Right ventricle myocardium inferior (tissue), 1 donor: ENCODE results near the gene FAM83C. TPM values are rescaled to one million over a fixed set of nuclear protein-coding genes. Genes with fewer than 3 reads are reported as not detected.
"Not testable (repeated sequence)": the region's sequence is repeated elsewhere in the genome, so short reads cannot be mapped to it uniquely, and the experiment has no call there.

Experiments used
- ATAC-seq: fragments of 200-7000 bp; cut with Tn5 transposase; one replicate; pipeline ENCODE4 v1.9.1; 2020; ENCODE audit warnings: mild to moderate bottlenecking, moderate library complexity
- DNase-seq: peaks from one replicate; pipeline ENCODE4 v3.0.0; 2021; ENCODE audit errors: missing footprints
- intact Hi-C: fragments of 100-400 bp; cut with DNase I; formaldehyde crosslinking; loops from one replicate; pipeline ENCODE4 v1.11.0; 2022
- total RNA-seq: library from RNA; stranded (reverse); fragmentation: NEBNext Ultra II Directional; extraction: Animal tissue kit (Norgen Biotek cat#: 25700); gene quantifications from one replicate; pipeline ENCODE4 v1.2.1, GENCODE V29; 2021
- donor health status: DM: no; HTN: yes; CAD: no; lungs with severe emphysema.

The FAM83C gene
- total RNA-seq, 1 donor from 2014 or later, result not detected

GRCh38 chr20:35253010-35253409 is 39.2 kb downstream of the FAM83C start:
- DNase-seq (no peak), ATAC-seq (no peak)
- intact Hi-C loops, result no loop called here

- DNase-seq, ATAC-seq, intact Hi-C loops: not testable (repeated sequence)
These were observed 39.6 kb downstream of the FAM83C start for GRCh38 chr20:35252598-35252997.

- no peak for ATAC-seq
- intact Hi-C loops, result no loop called here
- no peak for DNase-seq
These were observed 40.2 kb downstream of the FAM83C start for GRCh38 chr20:35252037-35252461.

GRCh38 chr20:35251613-35251940 is 40.6 kb downstream of the FAM83C start:
- DNase-seq (no peak), ATAC-seq (no peak)
- intact Hi-C loops, result no loop called here

GRCh38 chr20:35248641-35249475 is 43.4 kb downstream of the FAM83C start:
- DNase-seq (no peak), ATAC-seq (no peak)
- intact Hi-C loops, result no loop called here

GRCh38 chr20:35246723-35247122 is 45.5 kb downstream of the FAM83C start:
- ATAC-seq, result no peak
- intact Hi-C loops, result no loop called here
- DNase-seq, result no peak

- intact Hi-C loops, result no loop called here
- DNase-seq (no peak), ATAC-seq (no peak)
These were observed 48.2 kb downstream of the FAM83C start for GRCh38 chr20:35243986-35244385.

GRCh38 chr20:35243317-35243716 is 48.9 kb downstream of the FAM83C start:
- DNase-seq, result no peak
- intact Hi-C loops, result no loop called here
- no peak for ATAC-seq

- intact Hi-C loops, result no loop called here
- DNase-seq (no peak), ATAC-seq (no peak)
These were observed 51.4 kb downstream of the FAM83C start for GRCh38 chr20:35240811-35241293.

- intact Hi-C loops, result no loop called here
- no peak for ATAC-seq
- DNase-seq, result no peak
These were observed 52.0 kb downstream of the FAM83C start for GRCh38 chr20:35240083-35240810.

GRCh38 chr20:35238735-35239134 is 53.5 kb downstream of the FAM83C start:
- ATAC-seq (no peak), DNase-seq (no peak)
- intact Hi-C loops, result no loop called here

- intact Hi-C loops, result no loop called here
- DNase-seq, result no peak
- ATAC-seq, result no peak
These were observed 54.1 kb downstream of the FAM83C start for GRCh38 chr20:35238170-35238569.

GRCh38 chr20:35237486-35237885 is 54.7 kb downstream of the FAM83C start:
- no peak for ATAC-seq
- intact Hi-C loops, result no loop called here
- DNase-seq, result no peak

GRCh38 chr20:35235881-35236280 is 56.3 kb downstream of the FAM83C start:
- no peak for ATAC-seq
- DNase-seq, result no peak
- intact Hi-C loops, result no loop called here

Other genes starting within 250 kb of the FAM83C start
- gene TRPC4AP, start 199.6 kb downstream of the FAM83C start, total RNA-seq, result 35.3 TPM
- gene EDEM2, start 145.1 kb downstream of the FAM83C start, total RNA-seq, result 12.7 TPM
- 10.5 TPM for gene PROCR, start 120.4 kb downstream of the FAM83C start, total RNA-seq
- 0.35 TPM for gene MMP24, start 65.7 kb downstream of the FAM83C start, total RNA-seq
- 50.1 TPM for gene MMP24OS, start 14.3 kb downstream of the FAM83C start, total RNA-seq
- 36.5 TPM for gene EIF6, start 7.7 kb downstream of the FAM83C start, total RNA-seq
- 148 TPM for gene UQCC1, start 119.5 kb upstream of the FAM83C start, total RNA-seq
- 0.08 TPM for gene GDF5, start 145.8 kb upstream of the FAM83C start, total RNA-seq
- 15.9 TPM for gene CEP250, start 163.2 kb upstream of the FAM83C start, total RNA-seq
- gene C20orf173, start 237.2 kb upstream of the FAM83C start, total RNA-seq, result not detected
- gene ERGIC3, start 249.7 kb upstream of the FAM83C start, total RNA-seq, result 94.8 TPM